ENCODE data around the gene LCNL1.
"Not testable (repeated sequence)": the region's sequence is repeated elsewhere in the genome, so short reads cannot be mapped to it uniquely, and the experiment has no call there.

Gene LCNL1

GRCh38 chr9:137029058-137029936 lies 46.5 kb downstream of the LCNL1 start:
- no peak for DNase-seq (ENCODE audit: low read depth, low spot score)
- Histone ChIP-seq H3K9me3 (ENCODE audit: low read depth, low read length) (no peaks in the 10 kb centered on the region), H3K4me3 (peak overlapping the region; percentile 85), H3K9ac (ENCODE audit: insufficient read length) (no peak overlapping the region), H3K36me3 (ENCODE audit: insufficient read depth, low read length) (no peaks in the 10 kb centered on the region), H3K27ac (no peak overlapping the region)
- TF ChIP-seq FOXP2 (optimal IDR thresholded peaks at IDR 0.05; ENCODE audit: control extremely low read depth, extremely low read length, insufficient read depth): no peak
- no peak for TF ChIP-seq POLR2AphosphoS5 (IDR thresholded peaks at IDR 0.05; ENCODE audit: borderline replicate concordance, low read depth, low read length)
- TF ChIP-seq EZH2 (IDR thresholded peaks at IDR 0.05): no peak

- H3K9ac ChIP-seq (ENCODE audit: insufficient read length): no peak overlapping the region
- no peaks in the 10 kb centered on the region for H3K36me3 ChIP-seq (ENCODE audit: insufficient read depth, low read length)
- TF ChIP-seq POLR2AphosphoS5 (IDR thresholded peaks at IDR 0.05; ENCODE audit: borderline replicate concordance, low read depth, low read length): no peak
- no peak for TF ChIP-seq FOXP2 (optimal IDR thresholded peaks at IDR 0.05; ENCODE audit: control extremely low read depth, extremely low read length, insufficient read depth)
- no peak for DNase-seq (ENCODE audit: low read depth, low spot score)
- no peaks in the 10 kb centered on the region for H3K9me3 ChIP-seq (ENCODE audit: low read depth, low read length)
- H3K4me3 ChIP-seq: no peak overlapping the region
- H3K27ac ChIP-seq: no peak overlapping the region
Observed at GRCh38 chr9:137030006-137030405, 47.2 kb downstream of the LCNL1 start.

GRCh38 chr9:137030538-137031527 lies 48.0 kb downstream of the LCNL1 start:
- H3K27ac ChIP-seq: no peak overlapping the region
- no peak for DNase-seq (ENCODE audit: low read depth, low spot score)
- no peaks in the 10 kb centered on the region for H3K9me3 ChIP-seq (ENCODE audit: low read depth, low read length)
- H3K4me3 ChIP-seq: no peak overlapping the region
- TF ChIP-seq POLR2AphosphoS5 (IDR thresholded peaks at IDR 0.05; ENCODE audit: borderline replicate concordance, low read depth, low read length) (no peak), FOXP2 (optimal IDR thresholded peaks at IDR 0.05; ENCODE audit: control extremely low read depth, extremely low read length, insufficient read depth) (no peak), EZH2 (IDR thresholded peaks at IDR 0.05) (no peak)
- no peak overlapping the region for H3K9ac ChIP-seq (ENCODE audit: insufficient read length)
- no peaks in the 10 kb centered on the region for H3K36me3 ChIP-seq (ENCODE audit: insufficient read depth, low read length)

GRCh38 chr9:137031904-137032640 lies 49.3 kb downstream of the LCNL1 start, which contains the start of gene FUT7:
Gene FUT7, minus strand, starts transcription at chr9:137032088. Its CDS starts 97 bp downstream, at chr9:137031991.
- H3K36me3 ChIP-seq (ENCODE audit: insufficient read depth, low read length): no peaks in the 10 kb centered on the region
- TF ChIP-seq EZH2 (IDR thresholded peaks at IDR 0.05) (no peak), FOXP2 (optimal IDR thresholded peaks at IDR 0.05; ENCODE audit: control extremely low read depth, extremely low read length, insufficient read depth) (no peak), POLR2AphosphoS5 (IDR thresholded peaks at IDR 0.05; ENCODE audit: borderline replicate concordance, low read depth, low read length) (no peak)
- no peak for DNase-seq (ENCODE audit: low read depth, low spot score)
- no peak within 1 kb of the TSS for H3K4me3 ChIP-seq
- H3K27ac ChIP-seq: no peak within 1 kb of the TSS
- H3K9me3 ChIP-seq (ENCODE audit: low read depth, low read length): no peaks in the 10 kb centered on the region
- H3K9ac ChIP-seq (ENCODE audit: insufficient read length): no peak within 1 kb of the TSS

GRCh38 chr9:137032858-137033257 lies 50.1 kb downstream of the LCNL1 start:
- Histone ChIP-seq H3K9me3 (ENCODE audit: low read depth, low read length) (no peaks in the 10 kb centered on the region), H3K9ac (ENCODE audit: insufficient read length) (no peak overlapping the region), H3K36me3 (ENCODE audit: insufficient read depth, low read length) (no peaks in the 10 kb centered on the region), H3K4me3 (no peak overlapping the region), H3K27ac (no peak overlapping the region)
- TF ChIP-seq POLR2AphosphoS5 (IDR thresholded peaks at IDR 0.05; ENCODE audit: borderline replicate concordance, low read depth, low read length) (no peak), EZH2 (IDR thresholded peaks at IDR 0.05) (no peak), FOXP2 (optimal IDR thresholded peaks at IDR 0.05; ENCODE audit: control extremely low read depth, extremely low read length, insufficient read depth) (no peak)
- no peak for DNase-seq (ENCODE audit: low read depth, low spot score)

- not testable (repeated sequence) for H3K9ac ChIP-seq (ENCODE audit: insufficient read length); H3K27ac ChIP-seq; H3K4me3 ChIP-seq
Observed at GRCh38 chr9:137033481-137033880, 50.7 kb downstream of the LCNL1 start.

GRCh38 chr9:137034039-137034708 lies 51.4 kb downstream of the LCNL1 start:
- Histone ChIP-seq H3K36me3 (ENCODE audit: insufficient read depth, low read length) (peaks cover under 1% of the 10 kb centered on the region; the same call in 1 of the 2 replicates), H3K4me3 (no peak overlapping the region), H3K27ac (no peak overlapping the region), H3K9me3 (ENCODE audit: low read depth, low read length) (no peaks in the 10 kb centered on the region), H3K9ac (ENCODE audit: insufficient read length) (no peak overlapping the region)
- DNase-seq (ENCODE audit: low read depth, low spot score): no peak
- TF ChIP-seq FOXP2 (optimal IDR thresholded peaks at IDR 0.05; ENCODE audit: control extremely low read depth, extremely low read length, insufficient read depth): no peak
- no peak for TF ChIP-seq POLR2AphosphoS5 (IDR thresholded peaks at IDR 0.05; ENCODE audit: borderline replicate concordance, low read depth, low read length)
- TF ChIP-seq EZH2 (IDR thresholded peaks at IDR 0.05): no peak

More at GRCh38 chr9:137033481-137033880, 50.7 kb downstream of the LCNL1 start:
- DNase-seq (ENCODE audit: low read depth, low spot score); H3K9me3 ChIP-seq (ENCODE audit: low read depth, low read length); H3K36me3 ChIP-seq (ENCODE audit: insufficient read depth, low read length): not testable (repeated sequence)
